Uterus (tissue), 2 donors: ENCODE results near the gene SHPK.

Experiments
- CTCF ChIP-seq, 4 experiments: fragments of 200-600 bp in 2 of 4; fragments of 450-650 bp in 2 of 4; sonication (generic) in 2 of 4; IDR thresholded peaks; one replicate each; pipeline ENCODE4 v1.5.1; 2016 to 2019; ENCODE audit warnings: antibody characterized with exemption in 4 of 4, mild to moderate bottlenecking in 2 of 4, moderate library complexity in 1 of 4
- POLR2A ChIP-seq, 2 donors: fragments of 450-650 bp; IDR thresholded peaks; one replicate each; pipeline ENCODE4 v1.6.1; 2016; ENCODE audit warnings: antibody characterized with exemption in 2 of 2, mild to moderate bottlenecking in 1 of 2, moderate library complexity in 1 of 2

GRCh38 chr17:3681565-3681964 is 45.5 kb upstream of the SHPK start:
- TF ChIP-seq CTCF (IDR thresholded peaks at IDR 0.05): no peak
- no peak for TF ChIP-seq POLR2A (IDR thresholded peaks at IDR 0.05)
